Measurements from ENCODE around the gene ROGDI. TPM values are rescaled to one million over a fixed set of nuclear protein-coding genes. Genes with fewer than 3 reads are reported as not detected.

Gene ROGDI
- total RNA-seq, 4 donors from 2014 or later: 37.6 to 85.9 (median 62.6) TPM

DNA sequence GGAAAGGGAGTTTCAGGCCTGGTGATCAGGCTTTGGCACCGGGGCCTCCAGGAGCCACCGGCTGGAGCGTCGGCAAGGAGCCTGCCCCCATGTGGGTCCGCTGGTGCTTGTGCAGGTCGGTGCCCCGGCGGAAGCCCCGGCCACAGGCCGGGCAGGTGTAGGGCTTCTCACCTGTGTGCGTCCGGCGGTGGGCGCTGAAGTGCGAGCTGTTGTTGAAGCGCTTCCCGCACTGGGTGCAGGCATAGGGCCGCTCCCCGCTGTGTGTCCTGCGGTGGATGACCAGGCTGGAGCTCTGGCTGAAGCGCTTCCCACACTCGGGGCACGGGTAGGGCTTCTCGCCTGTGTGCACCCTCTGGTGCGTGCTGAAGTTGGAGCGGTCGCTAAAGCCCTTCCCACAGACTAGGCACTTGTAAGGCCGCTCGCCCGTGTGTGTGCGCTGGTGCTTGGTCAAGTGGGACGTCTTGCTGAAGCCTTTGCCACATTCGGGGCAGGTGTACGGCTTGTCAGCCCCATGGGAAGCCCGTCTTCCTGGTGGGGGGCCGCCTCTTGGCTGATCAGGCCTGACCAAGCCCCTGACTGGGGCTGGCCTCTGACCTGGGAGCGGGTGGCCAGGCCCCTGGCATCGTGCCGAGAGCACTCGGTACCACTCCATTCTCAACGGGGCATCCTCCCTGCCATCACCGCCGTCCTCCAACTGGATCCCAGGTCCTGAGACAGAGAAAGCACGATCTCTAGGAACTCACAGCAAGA is 49.9 kb downstream of the ROGDI start:
- 91% methylated on average over 11 of the region's 44 CpGs; no CpG with 5 or more reads in 1 of the 2 donors for WGBS, 2 donors (ENCODE audit: low coverage in 1 of 2)
- Histone ChIP-seq H3K27me3 (no peaks in the 10 kb centered on the region), H3K9me3 (no peaks in the 10 kb centered on the region), H3K4me1 (peaks cover 0 to 3% (median 0%) of the 10 kb centered on the region in 3 donors), H3K27ac (no peak overlapping the region), H3K4me3 (no peak overlapping the region), H3K36me3 (peaks cover 0 to 92% of the 10 kb centered on the region in 2 donors)
- TF ChIP-seq, protein P1, sequence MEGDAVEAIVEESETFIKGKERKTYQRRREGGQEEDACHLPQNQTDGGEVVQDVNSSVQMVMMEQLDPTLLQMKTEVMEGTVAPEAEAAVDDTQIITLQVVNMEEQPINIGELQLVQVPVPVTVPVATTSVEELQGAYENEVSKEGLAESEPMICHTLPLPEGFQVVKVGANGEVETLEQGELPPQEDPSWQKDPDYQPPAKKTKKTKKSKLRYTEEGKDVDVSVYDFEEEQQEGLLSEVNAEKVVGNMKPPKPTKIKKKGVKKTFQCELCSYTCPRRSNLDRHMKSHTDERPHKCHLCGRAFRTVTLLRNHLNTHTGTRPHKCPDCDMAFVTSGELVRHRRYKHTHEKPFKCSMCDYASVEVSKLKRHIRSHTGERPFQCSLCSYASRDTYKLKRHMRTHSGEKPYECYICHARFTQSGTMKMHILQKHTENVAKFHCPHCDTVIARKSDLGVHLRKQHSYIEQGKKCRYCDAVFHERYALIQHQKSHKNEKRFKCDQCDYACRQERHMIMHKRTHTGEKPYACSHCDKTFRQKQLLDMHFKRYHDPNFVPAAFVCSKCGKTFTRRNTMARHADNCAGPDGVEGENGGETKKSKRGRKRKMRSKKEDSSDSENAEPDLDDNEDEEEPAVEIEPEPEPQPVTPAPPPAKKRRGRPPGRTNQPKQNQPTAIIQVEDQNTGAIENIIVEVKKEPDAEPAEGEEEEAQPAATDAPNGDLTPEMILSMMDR (IDR thresholded peaks at IDR 0.05): no peak
- no peak for TF ChIP-seq POLR2AphosphoS5 (IDR thresholded peaks at IDR 0.05)
- no peak for TF ChIP-seq EP300 (IDR thresholded peaks at IDR 0.05)
- no peak for TF ChIP-seq POLR2A (IDR thresholded peaks at IDR 0.05)
- no peak for ATAC-seq

DNA sequence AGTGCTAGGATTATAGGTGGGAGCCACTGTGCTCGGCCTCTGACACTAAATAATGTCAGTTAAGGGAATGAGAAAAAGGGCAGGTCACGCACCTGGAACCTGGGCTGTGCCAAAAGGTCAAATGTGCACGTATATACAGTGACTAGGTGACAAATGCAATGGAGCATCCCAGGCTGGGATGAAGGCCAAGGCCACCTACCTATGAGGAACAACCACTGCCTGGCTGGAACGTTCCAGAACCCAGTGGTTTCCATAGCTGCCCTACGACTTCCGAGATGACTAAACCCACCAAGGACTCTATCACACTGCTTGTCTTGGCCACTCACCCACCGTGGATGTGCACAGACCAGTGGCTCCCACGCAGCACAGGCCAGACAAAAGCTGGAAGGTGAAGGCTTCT is 51.5 kb downstream of the ROGDI start:
- H3K36me3 ChIP-seq: peaks cover 0 to 75% of the 10 kb centered on the region in 2 donors
- H3K9me3 ChIP-seq: no peaks in the 10 kb centered on the region
- 40% methylated on average over 1 of the region's 8 CpGs; no CpG with 5 or more reads in 1 of the 2 donors for WGBS, 2 donors (ENCODE audit: low coverage in 1 of 2)
- no peak for ATAC-seq
- H3K27me3 ChIP-seq: no peaks in the 10 kb centered on the region
- no peak overlapping the region for H3K27ac ChIP-seq
- H3K4me1 ChIP-seq: peaks cover 0 to 17% (median 3%) of the 10 kb centered on the region in 3 donors
- no peak overlapping the region for H3K4me3 ChIP-seq
- TF ChIP-seq, protein P1 (IDR thresholded peaks at IDR 0.05): no peak
- TF ChIP-seq POLR2AphosphoS5 (IDR thresholded peaks at IDR 0.05) (no peak), POLR2A (IDR thresholded peaks at IDR 0.05) (no peak), EP300 (IDR thresholded peaks at IDR 0.05) (no peak)

GRCh38 chr16:4749700-4750257 is 52.7 kb downstream of the ROGDI start:
- H3K4me3 ChIP-seq: no peak overlapping the region
- no peaks in the 10 kb centered on the region for H3K9me3 ChIP-seq
- peaks cover 0 to 17% (median 3%) of the 10 kb centered on the region in 3 donors for H3K4me1 ChIP-seq
- H3K36me3 ChIP-seq: peaks cover 0 to 64% of the 10 kb centered on the region in 2 donors
- TF ChIP-seq EP300 (IDR thresholded peaks at IDR 0.05) (no peak), POLR2A (IDR thresholded peaks at IDR 0.05) (no peak), POLR2AphosphoS5 (IDR thresholded peaks at IDR 0.05) (no peak)
- TF ChIP-seq, protein P1 (IDR thresholded peaks at IDR 0.05): no peak
- ATAC-seq: no peak
- H3K27ac ChIP-seq: no peak overlapping the region
- no peaks in the 10 kb centered on the region for H3K27me3 ChIP-seq
- WGBS, 2 donors (ENCODE audit: low coverage in 1 of 2): 80% methylated on average over 7 of the region's 10 CpGs; no CpG with 5 or more reads in 1 of the 2 donors

DNA sequence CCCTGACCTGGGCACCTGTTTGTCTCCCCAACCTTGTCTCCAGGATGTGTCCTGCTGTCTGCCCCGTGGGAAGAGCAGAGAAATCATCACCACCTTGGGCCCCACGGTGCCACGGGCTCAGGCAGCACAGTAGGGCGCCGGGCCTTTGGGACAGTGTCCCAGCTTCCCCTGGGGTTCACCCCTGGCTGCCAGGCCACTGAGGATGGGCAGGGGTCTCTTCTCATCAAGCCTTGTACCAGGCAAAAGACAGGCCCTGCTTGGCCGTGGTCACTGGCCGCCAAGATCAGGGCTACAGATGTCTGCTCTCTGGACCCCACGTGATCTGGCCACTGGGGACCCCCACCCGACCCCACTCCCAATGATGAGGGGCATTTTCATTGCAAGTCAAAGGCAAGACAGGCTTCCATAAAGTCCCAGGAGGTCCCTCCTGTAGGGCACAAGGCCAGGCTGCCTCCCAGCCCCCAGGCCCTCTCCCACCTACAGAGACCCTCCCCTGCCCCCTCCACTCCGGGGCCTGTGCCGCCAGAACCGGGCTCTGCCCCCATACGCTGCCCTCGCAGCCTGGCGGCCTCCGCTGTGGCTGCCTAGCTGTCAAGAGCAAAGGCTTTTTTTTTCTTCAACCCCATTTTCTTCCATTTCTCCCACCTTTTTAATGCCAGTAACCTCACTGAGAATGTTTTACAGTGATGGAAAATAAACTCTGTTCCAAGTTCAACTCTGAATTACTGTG is 53.6 kb downstream of the ROGDI start:
- TF ChIP-seq POLR2A (IDR thresholded peaks at IDR 0.05) (no peak), EP300 (IDR thresholded peaks at IDR 0.05) (no peak), POLR2AphosphoS5 (IDR thresholded peaks at IDR 0.05) (no peak)
- TF ChIP-seq, protein P1 (IDR thresholded peaks at IDR 0.05): no peak
- no peaks in the 10 kb centered on the region for H3K27me3 ChIP-seq
- no peak for ATAC-seq

More for the DNA sequence above, 53.6 kb downstream of the ROGDI start:
- H3K4me1 ChIP-seq: peaks cover 0 to 17% (median 3%) of the 10 kb centered on the region in 3 donors
- H3K27ac ChIP-seq: no peak overlapping the region
- peaks cover 0 to 55% of the 10 kb centered on the region in 2 donors for H3K36me3 ChIP-seq
- no peaks in the 10 kb centered on the region for H3K9me3 ChIP-seq
- 96% methylated on average over 6 of the region's 16 CpGs; no CpG with 5 or more reads in 1 of the 2 donors for WGBS, 2 donors (ENCODE audit: low coverage in 1 of 2)
- H3K4me3 ChIP-seq: no peak overlapping the region

Measured in gastroesophageal sphincter (tissue), 4 donors.